Measurements from ENCODE around the gene UBTD1. TPM values are rescaled to one million over a fixed set of nuclear protein-coding genes. Genes with fewer than 3 reads are reported as not detected.
"Not testable (repeated sequence)": the region's sequence is repeated elsewhere in the genome, so short reads cannot be mapped to it uniquely, and the experiment has no call there.

Gene UBTD1, protein sequence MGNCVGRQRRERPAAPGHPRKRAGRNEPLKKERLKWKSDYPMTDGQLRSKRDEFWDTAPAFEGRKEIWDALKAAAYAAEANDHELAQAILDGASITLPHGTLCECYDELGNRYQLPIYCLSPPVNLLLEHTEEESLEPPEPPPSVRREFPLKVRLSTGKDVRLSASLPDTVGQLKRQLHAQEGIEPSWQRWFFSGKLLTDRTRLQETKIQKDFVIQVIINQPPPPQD
- total RNA-seq, result 1 to 10 TPM; 1.8 to 2.4 TPM
- long read RNA-seq, partial matches to known transcripts, result 1 of 3 reads
- long read RNA-seq, other reads (novel, unspliced or antisense), result 0 of 3 reads

DNA sequence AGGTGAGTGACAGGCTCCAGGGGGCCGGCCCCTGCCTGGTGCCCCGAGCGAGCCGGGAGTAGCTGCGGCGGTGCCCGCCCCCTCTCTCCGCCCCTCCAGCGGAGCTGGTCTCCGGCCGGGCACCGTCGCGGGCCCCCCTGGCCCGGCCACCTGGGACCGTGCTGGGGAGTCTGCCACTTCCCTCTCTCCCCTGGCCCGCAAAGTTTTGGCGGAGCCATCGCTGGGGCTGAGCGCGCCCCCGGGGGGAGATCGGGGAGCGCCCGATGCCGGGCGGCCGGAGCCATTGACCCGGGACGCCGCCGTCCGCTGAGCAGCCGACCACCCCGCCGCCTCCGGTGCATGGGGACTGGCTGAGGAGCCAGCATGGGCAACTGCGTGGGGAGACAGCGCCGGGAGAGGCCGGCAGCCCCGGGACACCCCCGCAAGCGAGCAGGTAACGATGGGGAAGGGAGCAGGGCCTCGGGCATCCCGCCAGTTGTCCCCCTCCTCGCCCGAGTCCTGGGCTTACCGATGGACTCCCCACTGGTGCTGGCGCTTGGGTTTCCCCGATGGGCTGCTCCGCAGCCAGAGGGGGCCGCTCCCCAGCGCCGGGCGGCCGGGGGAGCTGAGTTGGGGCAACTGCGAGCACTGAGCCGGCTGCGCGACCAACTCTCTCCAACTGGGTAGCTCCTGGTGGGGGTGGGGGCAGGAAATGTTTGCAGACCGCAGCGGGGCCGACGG, at the start of gene UBTD1:
Gene UBTD1, plus strand, starts transcription at position 84 of the 720 bp plus-strand sequence. Its CDS starts 280 bp downstream, at position 364.
- peak; percentile 39 to 60 for DNase-seq
- peak; percentile 0 for ATAC-seq
- intact Hi-C loops (cut with DNase I, micrococcal nuclease), result no loop called here

DNA sequence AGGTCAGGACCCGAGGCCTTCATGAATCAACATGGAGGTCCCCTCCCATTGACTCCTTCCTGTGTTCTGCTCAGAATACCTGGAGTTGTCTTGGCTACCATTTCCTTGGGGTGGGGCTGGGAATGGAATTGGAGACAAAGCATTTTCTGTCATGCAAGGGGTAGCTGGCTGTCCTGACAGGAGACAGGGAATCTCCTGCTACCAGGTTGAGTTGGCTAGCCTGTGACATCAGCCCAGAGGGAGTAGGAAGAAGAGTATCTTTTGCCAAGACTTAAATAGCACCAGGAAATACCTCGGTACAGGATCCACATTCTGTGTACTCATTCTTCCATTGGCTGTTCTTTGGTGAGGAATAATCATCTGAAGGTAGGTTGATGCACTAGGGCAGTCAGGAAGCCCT, 47.9 kb upstream of the UBTD1 start:
- DNase-seq, result no peak
- no peak for ATAC-seq
- intact Hi-C loops (cut with DNase I, micrococcal nuclease), result no loop called here

DNA sequence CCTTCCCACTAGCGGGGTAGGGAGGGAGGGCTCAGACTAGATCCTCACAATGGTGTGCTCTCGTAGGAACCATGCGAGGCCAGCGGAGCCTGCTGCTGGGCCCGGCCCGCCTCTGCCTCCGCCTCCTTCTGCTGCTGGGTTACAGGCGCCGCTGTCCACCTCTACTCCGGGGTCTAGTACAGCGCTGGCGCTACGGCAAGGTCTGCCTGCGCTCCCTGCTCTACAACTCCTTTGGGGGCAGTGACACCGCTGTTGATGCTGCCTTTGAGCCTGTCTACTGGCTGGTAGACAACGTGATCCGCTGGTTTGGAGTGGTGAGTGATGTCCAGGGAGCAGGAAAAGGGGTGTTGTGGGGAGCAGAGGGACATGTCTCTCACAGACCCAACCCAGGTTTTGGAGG, 47.1 kb upstream of the UBTD1 start:
- intact Hi-C loops (cut with DNase I, micrococcal nuclease), result no loop called here
- no peak for DNase-seq
- ATAC-seq, result no peak

DNA sequence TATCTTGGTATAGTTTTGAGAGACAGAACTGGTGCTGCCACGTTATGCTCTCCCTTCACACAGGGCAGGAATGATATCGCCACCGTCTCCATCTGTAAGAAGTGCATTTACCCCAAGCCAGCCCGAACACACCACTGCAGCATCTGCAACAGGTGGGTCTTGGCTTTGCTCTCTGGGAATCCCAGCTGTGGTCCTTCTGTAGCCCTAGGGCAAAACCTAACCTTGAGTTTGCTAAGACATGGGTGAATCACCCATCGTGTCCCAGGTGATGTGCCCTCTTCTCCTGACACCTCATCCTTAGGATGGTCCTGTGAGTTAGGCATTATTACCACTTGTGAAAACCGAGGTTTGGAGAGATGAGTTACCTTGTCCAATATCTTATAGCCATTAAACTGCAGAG, 46.4 kb upstream of the UBTD1 start:
- intact Hi-C loops (cut with DNase I, micrococcal nuclease), result no loop called here
- DNase-seq (no peak), ATAC-seq (no peak)

DNA sequence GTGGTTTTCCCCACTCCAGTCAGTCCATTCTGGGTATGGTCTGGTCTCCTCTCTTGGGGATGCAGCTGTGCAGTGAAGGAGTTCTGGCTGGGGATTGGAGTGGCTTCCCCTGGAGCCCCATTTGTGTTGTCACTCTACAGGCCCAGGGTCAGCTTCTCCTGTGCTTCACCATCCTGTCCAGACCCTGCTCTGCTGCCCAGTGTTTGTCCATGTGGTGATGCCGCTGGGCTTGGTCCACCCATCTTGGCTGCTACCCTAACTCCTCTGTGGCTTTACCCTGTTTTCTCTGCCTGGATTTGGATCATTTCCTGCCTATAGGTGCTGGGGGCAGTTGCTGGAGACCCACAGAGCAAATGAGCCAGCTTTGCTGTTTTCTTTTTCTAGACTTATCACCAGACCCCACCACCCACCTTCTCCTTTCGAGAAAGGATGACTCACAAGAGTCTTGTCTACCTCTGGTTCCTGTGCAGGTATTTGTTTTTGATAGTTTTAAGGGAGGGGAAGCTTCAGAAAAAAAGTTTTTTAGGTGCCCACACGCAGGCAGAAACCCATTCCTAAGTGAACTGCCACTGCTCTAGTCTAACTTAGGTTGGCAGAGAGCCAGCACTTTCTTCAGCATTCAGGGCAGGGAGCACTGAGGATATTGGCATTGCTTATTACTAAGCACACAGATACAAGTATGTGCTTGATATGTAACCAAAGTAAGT, 44.2 kb upstream of the UBTD1 start:
- intact Hi-C loops (cut with DNase I, micrococcal nuclease), result no loop called here
- DNase-seq (no peak), ATAC-seq (peak; percentile 29)

DNA sequence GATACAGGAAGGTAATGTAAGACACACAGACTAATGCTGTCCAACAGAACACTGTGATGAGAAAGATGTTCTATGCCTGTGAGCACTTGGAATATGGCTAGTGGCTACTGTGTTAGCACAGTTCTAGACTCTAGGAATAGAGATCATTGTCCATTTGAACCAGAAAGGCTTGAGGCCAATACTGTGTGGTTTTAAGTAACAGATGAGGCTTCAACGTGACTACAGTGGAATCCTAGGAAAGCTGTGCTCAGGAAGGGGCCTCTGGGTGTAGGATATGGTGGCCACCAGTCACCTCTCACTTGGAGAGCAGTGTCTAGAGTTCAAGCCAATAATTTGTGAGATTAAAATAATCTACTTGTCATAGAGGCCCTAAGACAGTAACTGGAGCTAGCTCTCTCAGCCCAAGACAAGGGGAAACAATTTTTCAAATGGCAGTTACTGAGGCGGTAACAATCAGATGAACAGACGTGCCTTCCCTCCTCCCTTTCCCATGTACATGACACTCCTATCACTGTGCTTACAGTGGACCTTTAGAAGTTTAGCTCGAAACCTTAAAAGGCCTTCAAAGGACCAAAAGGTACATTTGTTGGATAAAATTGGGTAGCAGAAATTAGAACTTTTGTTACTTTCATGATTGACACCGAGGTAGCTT, 42.6 kb upstream of the UBTD1 start:
- intact Hi-C loops (cut with DNase I, micrococcal nuclease), result no loop called here
- ATAC-seq (no peak), DNase-seq (no peak)

DNA sequence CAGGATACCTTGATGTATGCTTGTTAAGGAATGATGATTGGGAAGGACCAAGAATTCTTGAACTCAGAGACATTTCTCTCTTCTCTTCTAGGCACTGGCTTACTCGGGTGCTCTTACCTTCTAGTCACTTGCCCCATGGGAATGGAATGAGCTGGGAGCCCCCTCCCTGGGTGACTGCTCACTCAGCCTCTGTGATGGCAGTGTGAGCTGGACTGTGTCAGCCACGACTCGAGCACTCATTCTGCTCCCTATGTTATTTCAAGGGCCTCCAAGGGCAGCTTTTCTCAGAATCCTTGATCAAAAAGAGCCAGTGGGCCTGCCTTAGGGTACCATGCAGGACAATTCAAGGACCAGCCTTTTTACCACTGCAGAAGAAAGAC, 42.0 kb upstream of the UBTD1 start:
- intact Hi-C loops (cut with DNase I, micrococcal nuclease), result no loop called here
- no peak for DNase-seq
- no peak for ATAC-seq

DNA sequence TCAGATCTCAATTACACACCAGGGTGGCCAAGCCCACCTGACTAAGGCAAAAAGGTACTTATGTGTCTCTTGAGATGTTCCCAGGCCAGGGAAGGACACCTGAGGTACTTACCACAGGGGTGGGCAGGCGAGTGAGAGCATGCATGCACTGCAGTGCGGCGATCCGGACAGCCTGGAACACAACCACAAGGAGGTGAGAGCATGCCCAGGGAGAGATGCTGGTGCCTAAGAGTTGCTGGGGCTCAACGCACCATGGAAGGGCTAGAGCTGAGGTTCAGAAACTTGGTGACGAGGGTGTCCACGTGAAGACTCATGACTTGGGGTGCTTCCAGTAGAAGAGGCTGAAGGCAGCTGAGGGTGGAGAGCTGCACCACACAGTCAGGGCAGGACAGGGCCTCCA, 39.6 kb upstream of the UBTD1 start:
- ATAC-seq, result no peak
- intact Hi-C loops (cut with DNase I, micrococcal nuclease), result no loop called here
- no peak for DNase-seq

DNA sequence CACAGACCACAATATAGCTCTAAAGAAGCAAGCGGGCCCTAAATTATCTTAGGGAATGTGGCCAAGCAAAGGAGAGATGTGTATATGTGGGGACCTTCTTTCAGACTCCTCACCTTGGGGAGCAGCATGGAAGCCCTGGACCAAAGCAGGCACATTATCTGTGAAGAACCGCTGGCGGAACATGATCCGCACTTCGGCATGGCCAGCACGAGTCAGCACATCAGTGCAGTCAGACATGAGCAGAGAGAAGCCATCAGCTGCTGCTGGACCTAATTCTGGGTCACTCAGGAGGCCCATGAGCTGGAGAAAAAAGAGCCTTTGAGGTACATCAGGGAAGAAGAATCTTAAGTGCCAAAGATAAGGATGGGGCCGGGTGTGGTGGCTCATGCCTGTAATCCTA, 38.8 kb upstream of the UBTD1 start:
- DNase-seq, result no peak
- ATAC-seq, result no peak

DNA sequence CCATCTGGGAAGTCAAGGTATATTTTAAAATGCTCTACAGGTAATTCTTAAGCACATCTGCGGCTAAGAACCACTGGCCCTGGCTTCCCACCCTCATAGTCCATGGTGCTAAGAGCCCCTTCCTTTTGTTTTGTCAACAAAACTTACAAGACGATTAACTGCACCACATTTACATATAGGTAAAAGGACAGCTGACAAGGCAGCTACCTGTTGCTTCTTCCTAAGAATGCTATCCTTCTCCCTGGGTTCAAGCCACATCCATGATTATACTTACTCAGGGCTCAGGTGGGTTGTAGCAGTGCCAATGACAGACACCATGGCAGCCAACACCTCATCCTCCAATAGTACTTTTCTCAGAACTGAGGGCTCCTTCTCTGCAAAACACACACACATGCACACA, 36.4 kb upstream of the UBTD1 start:
- intact Hi-C loops (cut with DNase I, micrococcal nuclease), result loop anchor here in 1 of 2 donors (2.0 kb wide), 1 partner anchor 90 kb away; no protein-coding TSS in a partner anchor
- no peak for ATAC-seq
- no peak for DNase-seq

More for the DNA sequence above, 38.8 kb upstream of the UBTD1 start:
- intact Hi-C loops (cut with DNase I, micrococcal nuclease), result no loop called here

DNA sequence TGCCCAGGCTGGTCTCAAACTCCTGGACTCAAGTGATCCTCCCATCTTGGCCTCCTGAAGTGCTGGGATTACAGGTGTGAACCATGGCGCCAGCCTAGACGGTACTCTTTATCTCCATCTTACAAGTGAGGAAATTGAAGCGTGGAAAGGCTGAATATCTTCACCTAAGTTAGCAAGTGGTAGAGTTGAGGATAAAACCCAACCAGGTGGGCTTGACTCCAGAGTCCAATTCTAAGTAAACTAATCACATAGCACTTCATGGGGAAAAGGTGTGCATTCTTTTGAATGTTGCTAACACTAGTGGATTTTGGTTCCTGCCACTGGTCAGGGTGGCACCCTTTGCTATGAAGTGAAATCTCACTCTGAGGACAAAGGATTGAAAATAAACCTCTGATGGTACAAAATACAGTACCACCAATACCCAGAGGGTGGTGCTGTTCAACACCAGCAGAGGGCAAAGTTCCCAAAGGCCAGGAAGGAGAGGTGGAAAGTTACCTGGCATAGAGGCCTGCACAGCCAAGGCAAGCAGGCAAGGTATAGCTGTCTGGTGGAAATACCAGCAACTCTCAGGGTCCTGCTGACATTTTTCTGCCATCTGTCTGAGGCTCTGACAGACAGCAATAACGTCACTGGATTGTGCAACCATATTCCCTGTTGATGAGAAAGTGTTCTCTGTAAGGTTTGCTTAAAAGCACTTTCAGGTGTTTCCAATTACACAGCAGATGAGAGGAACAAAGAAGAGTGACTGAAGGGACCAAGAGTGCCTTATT, 35.2 kb upstream of the UBTD1 start:
- DNase-seq, result peak in 1 of 2 donors; percentile 37

DNA sequence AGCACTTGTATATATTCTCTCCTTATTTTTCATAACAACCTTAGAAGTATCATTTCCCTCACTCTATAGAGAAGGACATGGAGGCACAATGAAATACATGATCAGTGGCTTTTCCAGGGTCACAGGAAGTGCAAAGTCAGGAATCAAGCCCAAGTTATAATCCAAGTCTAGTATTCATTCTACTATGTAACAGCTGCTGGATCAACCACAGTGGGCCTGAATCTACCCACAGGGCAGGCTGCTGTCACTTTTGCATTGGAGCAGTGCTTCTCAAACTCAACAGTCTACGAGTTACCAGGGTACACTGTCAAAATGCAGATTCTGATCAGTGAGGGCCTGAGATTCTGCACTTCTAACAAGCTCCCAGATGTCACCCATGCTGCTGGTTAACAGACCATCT, 34.5 kb upstream of the UBTD1 start:
- ATAC-seq (peak; percentile 2), DNase-seq (no peak)
- intact Hi-C loops (cut with DNase I, micrococcal nuclease), result no loop called here

More for the DNA sequence above, 35.2 kb upstream of the UBTD1 start:
- intact Hi-C loops (cut with DNase I, micrococcal nuclease), result loop anchor here in 1 of 2 donors (2.0 kb wide), 1 partner anchor 89 kb away; no protein-coding TSS in a partner anchor
- peak; percentile 91 for ATAC-seq

DNA sequence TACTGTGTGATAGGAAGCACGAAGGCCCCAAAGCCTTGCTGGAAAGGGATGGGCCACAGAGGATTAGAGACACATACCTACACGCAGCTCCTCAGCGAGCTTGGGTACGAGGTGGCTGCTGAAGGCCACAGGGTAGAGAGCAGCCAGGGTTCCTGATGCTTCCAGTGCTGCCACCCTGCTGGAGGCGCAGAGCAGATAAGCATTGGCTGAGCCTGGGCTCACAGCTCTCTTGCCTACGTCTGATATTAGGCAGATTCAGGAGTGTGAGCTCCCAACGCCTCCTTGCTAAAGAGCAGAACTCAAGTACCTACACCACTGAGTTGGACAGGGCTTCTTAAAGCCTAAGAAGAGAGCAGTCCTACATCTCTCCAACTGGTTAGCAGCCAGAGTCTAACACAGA, 32.7 kb upstream of the UBTD1 start:
- DNase-seq, result no peak

DNA sequence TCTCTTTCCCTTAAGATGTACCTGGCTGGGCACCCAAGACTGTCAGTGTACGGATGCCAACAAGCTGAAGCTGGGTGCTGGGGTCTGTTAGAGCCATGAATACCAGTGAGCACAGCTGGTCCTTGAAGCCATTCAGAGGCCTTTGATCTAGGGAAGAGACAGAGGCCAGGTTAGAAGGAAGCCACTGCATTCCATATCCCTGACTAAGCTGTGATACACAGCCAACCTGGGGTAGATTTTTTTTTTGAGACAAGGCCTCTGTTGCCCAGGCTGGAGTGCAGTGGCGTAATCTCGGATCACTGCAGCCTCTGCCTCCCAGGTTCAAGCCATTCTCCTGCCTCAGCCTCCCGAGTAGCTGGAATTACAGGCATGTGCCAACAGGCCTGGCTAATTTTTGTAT, 32.0 kb upstream of the UBTD1 start:
- intact Hi-C loops (cut with DNase I, micrococcal nuclease), result no loop called here
- DNase-seq (no peak), ATAC-seq (no peak)

More for the DNA sequence above, 32.7 kb upstream of the UBTD1 start:
- ATAC-seq, result no peak
- intact Hi-C loops (cut with DNase I, micrococcal nuclease), result no loop called here

DNA sequence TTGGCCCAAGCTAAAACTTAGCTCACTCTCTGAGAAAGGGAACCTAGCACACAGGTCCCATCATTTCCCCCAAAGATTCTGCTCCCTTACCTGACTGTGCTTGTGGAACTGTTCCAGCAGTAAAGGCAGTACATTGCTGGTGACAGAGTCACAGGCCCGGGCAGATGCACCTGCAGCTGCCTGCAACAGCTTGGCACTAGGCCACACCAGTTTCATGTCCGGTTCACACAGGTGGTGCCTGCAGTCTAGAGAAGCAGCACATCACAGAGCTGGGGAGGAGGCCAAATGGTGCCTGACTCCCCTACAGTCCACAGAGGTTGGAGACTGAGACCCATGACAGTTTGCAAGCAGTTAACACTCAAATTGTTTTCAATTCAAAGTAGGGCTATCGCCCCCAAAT, 30.6 kb upstream of the UBTD1 start:
- peak; percentile 16 for ATAC-seq
- intact Hi-C loops (cut with DNase I, micrococcal nuclease), result no loop called here
- peak; percentile 31 to 42 for DNase-seq

DNA sequence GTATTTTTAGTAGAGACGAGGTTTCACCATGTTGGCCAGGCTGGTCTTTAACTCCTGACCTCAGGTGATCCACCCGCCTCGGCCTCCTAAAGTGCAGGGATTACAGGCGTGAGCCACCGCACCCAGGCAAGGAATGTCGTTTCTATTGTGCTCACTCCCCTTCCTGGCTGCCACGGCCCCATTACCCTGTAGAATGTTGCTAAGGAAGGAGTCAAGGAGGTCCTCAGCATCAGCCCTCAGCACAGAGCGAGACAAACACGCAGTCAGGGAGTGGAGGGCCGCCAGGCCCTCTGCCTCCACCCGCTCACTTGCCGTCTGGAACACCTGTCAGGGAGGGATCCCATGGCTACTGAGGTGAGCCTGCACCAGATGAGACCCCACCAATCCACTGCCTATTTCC, 29.9 kb upstream of the UBTD1 start:
- DNase-seq; intact Hi-C loops (cut with DNase I, micrococcal nuclease): not testable (repeated sequence)
- ATAC-seq, result peak; percentile 23

DNA sequence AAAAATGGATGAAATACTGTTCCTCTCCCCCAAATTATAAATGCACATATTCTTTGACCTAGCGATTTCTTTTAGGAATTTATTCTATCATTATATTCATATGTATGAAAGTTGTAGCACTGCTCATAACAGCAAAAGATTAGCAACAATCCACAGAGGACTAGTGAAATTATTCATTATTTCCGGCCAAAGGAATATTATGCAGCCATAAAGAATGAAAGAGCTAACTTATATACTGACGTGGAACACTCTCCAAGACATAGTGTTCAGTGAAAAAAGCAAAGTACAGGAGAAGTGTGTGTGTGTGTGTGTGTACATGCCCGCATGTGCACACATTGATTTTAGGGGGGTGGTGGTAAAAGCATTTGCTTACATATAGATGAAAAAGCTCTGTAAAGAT, 23.8 kb upstream of the UBTD1 start:
- intact Hi-C loops (cut with DNase I, micrococcal nuclease), result no loop called here
- ATAC-seq (no peak), DNase-seq (no peak)

DNA sequence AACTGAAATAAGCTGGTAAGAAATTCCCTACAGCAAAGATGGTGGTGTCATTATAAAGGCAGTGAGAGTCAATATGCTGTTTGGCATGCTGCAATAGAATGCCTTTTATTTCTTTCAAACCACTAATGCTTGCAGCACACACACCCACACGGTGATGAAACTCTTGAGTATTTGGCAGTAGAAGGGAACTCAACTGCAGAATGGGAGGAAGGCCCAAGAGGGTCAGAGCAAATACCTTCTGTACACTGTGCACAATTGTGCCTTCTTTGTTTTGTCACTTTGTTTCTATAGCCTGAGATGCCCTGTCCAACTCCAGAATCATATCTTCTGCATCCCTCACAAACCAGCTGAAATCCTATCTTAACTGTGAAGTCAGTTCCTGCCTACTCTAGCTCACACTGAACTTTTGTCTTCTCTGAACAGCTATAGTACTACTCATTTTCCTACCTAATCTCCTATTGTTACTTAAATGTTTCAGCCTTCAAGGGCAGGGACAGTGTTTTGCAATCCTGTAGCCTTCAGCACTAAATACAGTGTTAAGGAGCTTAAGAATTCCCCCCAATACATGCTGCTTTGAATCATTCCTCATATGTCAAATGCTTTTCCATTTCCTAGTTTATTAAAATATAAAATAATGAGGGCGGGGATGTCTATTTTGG, 22.7 kb upstream of the UBTD1 start:
- ATAC-seq (no peak), DNase-seq (no peak)
- intact Hi-C loops (cut with DNase I, micrococcal nuclease), result no loop called here
